Muscle layer of duodenum (tissue), 2 donors: ENCODE data around the gene PTS.

ENCODE experiments used
- H3K27ac ChIP-seq: one replicate; pipeline ENCODE4 v1.7.0; 2013; ENCODE audit warnings: mild to moderate bottlenecking, low read length
- H3K27me3 ChIP-seq: one replicate; pipeline ENCODE4 v1.7.0; 2013; ENCODE audit warnings: low read depth, mild to moderate bottlenecking, control low read depth, low read length
- H3K36me3 ChIP-seq, 2 donors: one replicate each; pipeline ENCODE4 v1.7.0; 2013; ENCODE audit warnings: low read length in 2 of 2, control low read depth in 1 of 2, mild to moderate bottlenecking in 1 of 2; ENCODE audit not compliant: insufficient read depth in 2 of 2, control insufficient read depth in 1 of 2
- H3K4me1 ChIP-seq, 2 donors: one replicate each; pipeline ENCODE4 v1.7.0; 2013; ENCODE audit warnings: low read length in 2 of 2, mild to moderate bottlenecking in 2 of 2, control low read depth in 1 of 2, moderate library complexity in 1 of 2; ENCODE audit not compliant: insufficient read depth in 2 of 2, control insufficient read depth in 1 of 2
- H3K4me3 ChIP-seq, 2 donors: one replicate each; pipeline ENCODE4 v1.7.0; 2013; ENCODE audit warnings: low read length in 2 of 2, low read depth in 1 of 2, mild to moderate bottlenecking in 1 of 2
- H3K9me3 ChIP-seq, 2 donors: one replicate each; pipeline ENCODE4 v1.7.0; 2013; ENCODE audit warnings: low read length in 2 of 2, control low read depth in 1 of 2, mild to moderate bottlenecking in 1 of 2; ENCODE audit not compliant: control insufficient read depth in 1 of 2
- donor health status: healthy.

PTS gene

GRCh38 chr11:112237451-112237850 lies 11.2 kb downstream of the PTS start:
- no peak overlapping the region for H3K27ac ChIP-seq
- H3K36me3 ChIP-seq = peaks cover 28 to 37% of the 10 kb centered on the region in 2 donors
- H3K9me3 ChIP-seq = no peaks in the 10 kb centered on the region

GRCh38 chr11:112238041-112238440 lies 11.8 kb downstream of the PTS start:
- peaks cover 28 to 33% of the 10 kb centered on the region in 2 donors for H3K36me3 ChIP-seq
- no peak overlapping the region for H3K27ac ChIP-seq
- no peak overlapping the region for H3K4me3 ChIP-seq
- no peaks in the 10 kb centered on the region for H3K4me1 ChIP-seq
- H3K27me3 ChIP-seq = no peaks in the 10 kb centered on the region
- H3K9me3 ChIP-seq = no peaks in the 10 kb centered on the region

More at GRCh38 chr11:112237451-112237850, 11.2 kb downstream of the PTS start:
- H3K4me1 ChIP-seq = no peaks in the 10 kb centered on the region
- no peak overlapping the region for H3K4me3 ChIP-seq
- H3K27me3 ChIP-seq = no peaks in the 10 kb centered on the region

GRCh38 chr11:112241486-112241885 lies 15.3 kb downstream of the PTS start:
- Histone ChIP-seq H3K27ac (no peak overlapping the region), H3K27me3 (no peaks in the 10 kb centered on the region), H3K4me1 (no peaks in the 10 kb centered on the region), H3K9me3 (no peaks in the 10 kb centered on the region), H3K4me3 (no peak overlapping the region), H3K36me3 (peaks cover 15 to 16% of the 10 kb centered on the region in 2 donors)

- no peak overlapping the region for H3K4me3 ChIP-seq
These were observed 21.0 kb downstream of the PTS start for GRCh38 chr11:112247201-112247600.

GRCh38 chr11:112248201-112248600 lies 22.0 kb downstream of the PTS start:
- Histone ChIP-seq H3K4me3 (no peak overlapping the region), H3K9me3 (no peaks in the 10 kb centered on the region), H3K36me3 (no peaks in the 10 kb centered on the region), H3K27me3 (no peaks in the 10 kb centered on the region), H3K27ac (no peak overlapping the region), H3K4me1 (no peaks in the 10 kb centered on the region)

More at GRCh38 chr11:112247201-112247600, 21.0 kb downstream of the PTS start:
- Histone ChIP-seq H3K27ac (no peak overlapping the region), H3K9me3 (no peaks in the 10 kb centered on the region), H3K27me3 (no peaks in the 10 kb centered on the region), H3K36me3 (no peaks in the 10 kb centered on the region), H3K4me1 (no peaks in the 10 kb centered on the region)

- Histone ChIP-seq H3K27ac (no peak overlapping the region), H3K27me3 (no peaks in the 10 kb centered on the region), H3K4me3 (no peak overlapping the region), H3K4me1 (no peaks in the 10 kb centered on the region), H3K9me3 (no peaks in the 10 kb centered on the region), H3K36me3 (no peaks in the 10 kb centered on the region)
These were observed 23.8 kb downstream of the PTS start for GRCh38 chr11:112249871-112250610.

- no peaks in the 10 kb centered on the region for H3K36me3 ChIP-seq
- no peaks in the 10 kb centered on the region for H3K4me1 ChIP-seq
- H3K27ac ChIP-seq = no peak overlapping the region
- H3K4me3 ChIP-seq = no peak overlapping the region
- H3K27me3 ChIP-seq = no peaks in the 10 kb centered on the region
- H3K9me3 ChIP-seq = no peaks in the 10 kb centered on the region
These were observed 27.5 kb downstream of the PTS start for GRCh38 chr11:112253605-112254242.

GRCh38 chr11:112255067-112255720 lies 29.0 kb downstream of the PTS start:
- H3K9me3 ChIP-seq = no peaks in the 10 kb centered on the region
- no peak overlapping the region for H3K4me3 ChIP-seq
- H3K27ac ChIP-seq = no peak overlapping the region
- no peaks in the 10 kb centered on the region for H3K4me1 ChIP-seq
- H3K36me3 ChIP-seq = no peaks in the 10 kb centered on the region
- no peaks in the 10 kb centered on the region for H3K27me3 ChIP-seq

GRCh38 chr11:112260490-112260889 lies 34.3 kb downstream of the PTS start, which contains the start of gene PLET1:
Gene PLET1 (minus strand): TSS chr11:112260860. CDS start chr11:112260589, 271 bp downstream.
- H3K4me3 ChIP-seq = no peak within 1 kb of the TSS
- H3K27ac ChIP-seq = no peak within 1 kb of the TSS
- H3K36me3 ChIP-seq = no peaks in the 10 kb centered on the region
- no peaks in the 10 kb centered on the region for H3K9me3 ChIP-seq
- no peaks in the 10 kb centered on the region for H3K27me3 ChIP-seq
- no peaks in the 10 kb centered on the region for H3K4me1 ChIP-seq

- no peaks in the 10 kb centered on the region for H3K9me3 ChIP-seq
- no peak overlapping the region for H3K4me3 ChIP-seq
- H3K4me1 ChIP-seq = no peaks in the 10 kb centered on the region
- no peaks in the 10 kb centered on the region for H3K36me3 ChIP-seq
- no peaks in the 10 kb centered on the region for H3K27me3 ChIP-seq
- H3K27ac ChIP-seq = no peak overlapping the region
These were observed 39.6 kb downstream of the PTS start for GRCh38 chr11:112265659-112266409.

- H3K27ac ChIP-seq = no peak overlapping the region
- H3K4me3 ChIP-seq = no peak overlapping the region
- no peaks in the 10 kb centered on the region for H3K36me3 ChIP-seq
- H3K4me1 ChIP-seq = no peaks in the 10 kb centered on the region
- no peaks in the 10 kb centered on the region for H3K9me3 ChIP-seq
- no peaks in the 10 kb centered on the region for H3K27me3 ChIP-seq
These were observed 40.2 kb downstream of the PTS start for GRCh38 chr11:112266410-112266778.
